Measurements from ENCODE around the gene TBX3. TPM values are rescaled to one million over a fixed set of nuclear protein-coding genes. Genes with fewer than 3 reads are reported as not detected.

TBX3 gene
- total RNA-seq, 1 experiment from 2014 or later: 15.6 TPM

- DNase-seq (ENCODE audit: low spot score): peak; percentile 62
Measured at GRCh38 chr12:114682785-114683708, 928 bp downstream of the TBX3 start.

- DNase-seq (ENCODE audit: low spot score): peak; percentile 27
Measured at GRCh38 chr12:114682106-114682784, 1.7 kb downstream of the TBX3 start.

- DNase-seq (ENCODE audit: low spot score): no peak
Measured at GRCh38 chr12:114681116-114681871, 2.7 kb downstream of the TBX3 start.

- no peak for DNase-seq (ENCODE audit: low spot score)
Measured at GRCh38 chr12:114680604-114681069, 3.3 kb downstream of the TBX3 start.

- DNase-seq (ENCODE audit: low spot score): no peak
Measured at GRCh38 chr12:114679942-114680341, 4.0 kb downstream of the TBX3 start.

GRCh38 chr12:114679452-114679875 is 4.5 kb downstream of the TBX3 start:
- no peak for DNase-seq (ENCODE audit: low spot score)

- DNase-seq (ENCODE audit: low spot score): no peak
Measured at GRCh38 chr12:114678718-114679117, 5.3 kb downstream of the TBX3 start.

GRCh38 chr12:114678028-114678427 is 5.9 kb downstream of the TBX3 start:
- no peak for DNase-seq (ENCODE audit: low spot score)

- no peak for DNase-seq (ENCODE audit: low spot score)
Measured at GRCh38 chr12:114676142-114676741, 7.7 kb downstream of the TBX3 start.

GRCh38 chr12:114674251-114675047 is 9.5 kb downstream of the TBX3 start:
- DNase-seq (ENCODE audit: low spot score): no peak

- no peak for DNase-seq (ENCODE audit: low spot score)
Measured at GRCh38 chr12:114673901-114674250, 10.1 kb downstream of the TBX3 start.

GRCh38 chr12:114673169-114673833 is 10.7 kb downstream of the TBX3 start:
- DNase-seq (ENCODE audit: low spot score): no peak

GRCh38 chr12:114672817-114673168 is 11.2 kb downstream of the TBX3 start:
- DNase-seq (ENCODE audit: low spot score): no peak

- DNase-seq (ENCODE audit: low spot score): no peak
Measured at GRCh38 chr12:114671443-114672411, 12.2 kb downstream of the TBX3 start.

- DNase-seq (ENCODE audit: low spot score): no peak
Measured at GRCh38 chr12:114671066-114671442, 12.9 kb downstream of the TBX3 start.

GRCh38 chr12:114670291-114670980 is 13.5 kb downstream of the TBX3 start:
- DNase-seq (ENCODE audit: low spot score): no peak

- no peak for DNase-seq (ENCODE audit: low spot score)
Measured at GRCh38 chr12:114669401-114670290, 14.3 kb downstream of the TBX3 start.
